ENCODE measurements around the gene RALGAPA2.

RALGAPA2 gene

GRCh38 chr20:20683481-20684321, 28.7 kb downstream of the RALGAPA2 start:
- no peak for DNase-seq (ENCODE audit: low read depth in 2 of 2)

DNA sequence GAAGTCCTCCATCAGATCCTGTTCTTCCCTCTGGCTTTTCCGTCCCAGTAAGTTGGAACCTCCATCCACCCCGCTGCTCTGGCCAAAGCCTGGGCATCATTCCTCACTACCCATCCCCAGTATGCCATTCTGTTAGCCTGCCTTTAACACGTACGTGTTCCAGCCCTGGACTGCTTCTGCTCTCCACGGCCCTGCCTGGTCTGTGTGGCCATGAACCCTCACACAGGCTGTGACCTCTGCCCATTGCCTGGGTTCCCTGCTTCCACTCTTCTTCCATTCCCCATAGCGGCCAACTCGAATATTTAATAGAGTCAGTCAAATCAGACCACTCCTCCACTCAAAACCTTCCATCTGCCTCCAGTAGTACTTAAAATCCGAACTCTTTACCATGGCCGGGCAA, 29.4 kb downstream of the RALGAPA2 start:
- no peak for DNase-seq (ENCODE audit: low read depth in 2 of 2)

GRCh38 chr20:20680991-20681508, 31.4 kb downstream of the RALGAPA2 start:
- DNase-seq (ENCODE audit: low read depth in 2 of 2) = no peak

GRCh38 chr20:20679316-20679715, 33.1 kb downstream of the RALGAPA2 start:
- no peak for DNase-seq (ENCODE audit: low read depth in 2 of 2)

DNA sequence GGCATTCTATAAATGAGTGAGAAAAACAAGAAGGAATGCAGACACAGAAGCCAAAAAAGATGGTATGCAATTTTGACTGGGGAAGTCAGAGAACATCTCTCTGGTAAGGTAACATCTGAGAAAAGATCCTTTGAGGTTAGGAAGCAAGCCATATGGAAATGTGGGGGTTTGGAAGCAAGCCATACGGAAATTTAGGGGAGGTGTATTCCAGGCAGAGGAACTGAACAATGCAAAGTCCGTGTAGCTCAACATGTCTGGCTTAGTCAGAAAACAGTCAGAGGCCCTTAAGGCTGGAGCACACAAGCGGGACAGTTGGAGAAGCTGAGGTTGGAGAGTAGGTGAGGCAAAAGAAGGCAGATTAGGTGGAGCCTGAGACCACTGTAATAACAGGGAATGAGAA, 35.3 kb downstream of the RALGAPA2 start:
- no peak for DNase-seq (ENCODE audit: low read depth in 2 of 2)

DNA sequence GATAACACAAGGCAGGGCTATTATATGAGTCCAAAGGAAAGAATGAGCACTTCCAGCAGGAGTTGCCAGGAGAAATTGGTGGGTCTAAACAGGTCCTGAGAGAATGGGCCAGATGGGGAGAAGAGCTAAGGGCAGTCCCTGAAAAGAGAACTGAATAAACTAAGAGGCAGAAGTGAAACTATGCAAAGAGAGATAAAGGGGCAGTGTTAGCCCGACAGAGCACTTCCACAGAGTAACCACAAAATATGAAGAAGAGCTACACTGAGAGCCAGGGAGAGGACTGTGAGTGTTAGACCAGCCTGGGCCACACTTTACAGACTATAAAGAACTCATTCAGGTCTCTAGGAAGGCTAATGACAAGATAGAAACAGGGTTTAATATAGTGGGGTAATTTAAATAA, 43.8 kb downstream of the RALGAPA2 start:
- DNase-seq (ENCODE audit: low read depth in 2 of 2) = no peak

- no peak for DNase-seq (ENCODE audit: low read depth in 2 of 2)
Observed at GRCh38 chr20:20666359-20666758, 46.1 kb downstream of the RALGAPA2 start.

- DNase-seq (ENCODE audit: low read depth in 2 of 2) = no peak
Observed at GRCh38 chr20:20665606-20666332, 46.7 kb downstream of the RALGAPA2 start.

DNA sequence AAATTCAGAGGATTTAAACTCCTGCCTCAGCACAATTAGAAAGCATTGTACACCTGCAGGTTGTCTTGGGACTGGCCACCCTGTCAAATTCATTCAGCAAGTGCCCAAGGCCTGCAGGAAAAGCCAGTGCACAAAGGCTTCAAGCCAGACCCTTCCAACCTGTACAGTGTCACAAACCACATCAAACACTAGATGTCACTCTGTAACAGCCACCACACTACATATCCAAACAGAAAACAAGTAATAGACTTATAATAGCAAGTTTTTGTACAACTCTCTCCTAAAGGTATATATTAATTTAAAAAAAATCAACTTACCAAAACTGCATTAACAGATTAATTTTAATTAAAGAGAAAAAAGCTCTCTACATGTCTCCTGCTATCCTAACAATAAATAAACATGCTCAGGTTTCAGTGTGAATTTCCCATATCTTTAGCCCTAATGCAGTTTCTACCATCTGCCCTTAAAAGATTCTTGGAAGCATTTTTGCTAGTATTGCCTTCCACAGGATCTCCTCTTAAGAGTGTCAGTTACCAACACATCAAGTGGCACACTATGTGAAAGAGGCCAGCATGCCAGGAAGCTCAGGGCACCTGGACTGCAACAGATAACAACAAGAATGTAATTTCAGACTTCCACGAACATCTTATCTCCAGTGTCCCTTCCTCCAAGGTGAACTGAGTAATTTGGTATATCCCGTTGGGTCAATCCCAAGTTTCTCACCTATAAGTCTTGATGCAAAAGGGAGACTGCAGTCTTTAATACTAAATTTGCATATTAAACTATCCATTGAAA, 47.5 kb downstream of the RALGAPA2 start:
- no peak for DNase-seq (ENCODE audit: low read depth in 2 of 2)

DNA sequence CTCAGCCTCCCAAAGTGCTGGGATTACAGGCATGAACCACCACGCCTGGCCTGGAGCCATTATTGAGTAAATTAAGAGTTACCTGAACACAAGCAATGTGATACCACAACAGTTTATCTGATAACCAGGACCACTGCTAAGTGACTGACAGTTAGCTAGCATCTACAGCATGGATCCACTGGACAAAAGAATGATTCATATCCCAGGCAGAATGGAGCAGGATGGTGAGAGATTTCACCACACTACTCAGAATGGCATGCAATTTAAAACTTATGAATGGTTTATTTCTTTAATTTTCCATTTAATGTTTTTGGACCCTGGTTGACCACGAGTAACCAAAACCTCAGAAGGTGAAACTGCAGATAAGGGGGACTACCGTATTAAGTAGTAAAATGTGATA, 48.6 kb downstream of the RALGAPA2 start:
- no peak for DNase-seq (ENCODE audit: low read depth in 2 of 2)

DNA sequence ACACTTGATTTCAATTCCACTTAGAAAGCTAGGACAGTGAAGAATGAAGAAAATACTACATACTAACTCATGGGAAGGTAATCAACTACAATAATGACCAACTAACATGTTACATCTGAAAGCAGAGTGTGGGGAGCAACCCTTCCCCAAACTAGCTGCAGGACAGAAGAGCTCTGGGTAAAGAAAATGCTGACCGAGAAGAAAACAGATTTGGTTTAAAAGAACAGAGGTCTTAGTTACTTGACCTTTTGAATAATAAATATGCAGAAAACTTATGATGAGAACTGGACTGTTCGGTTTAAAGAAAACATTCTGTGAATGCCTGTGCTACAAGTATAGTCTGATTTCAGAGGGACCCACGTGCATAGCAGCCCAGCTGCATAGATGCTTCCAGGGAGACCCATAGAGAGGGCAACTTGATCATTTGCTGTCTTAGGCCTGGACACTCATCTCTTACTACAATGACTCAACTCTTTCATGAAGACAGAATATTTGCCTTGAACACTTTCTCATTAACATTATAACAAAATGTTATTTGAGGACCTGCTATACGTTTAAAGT, 53.5 kb downstream of the RALGAPA2 start:
- DNase-seq (ENCODE audit: low read depth in 2 of 2) = no peak

- no peak for DNase-seq (ENCODE audit: low read depth in 2 of 2)
Observed at GRCh38 chr20:20658123-20658522, 54.3 kb downstream of the RALGAPA2 start.

- DNase-seq (ENCODE audit: low read depth in 2 of 2) = no peak
Observed at GRCh38 chr20:20657092-20657491, 55.4 kb downstream of the RALGAPA2 start.

- no peak for DNase-seq (ENCODE audit: low read depth in 2 of 2)
Observed at GRCh38 chr20:20655883-20656282, 56.6 kb downstream of the RALGAPA2 start.

GRCh38 chr20:20649945-20650344, 62.5 kb downstream of the RALGAPA2 start:
- DNase-seq (ENCODE audit: low read depth in 2 of 2) = no peak

- DNase-seq (ENCODE audit: low read depth in 2 of 2) = no peak
Observed at GRCh38 chr20:20643927-20644326, 68.5 kb downstream of the RALGAPA2 start.

DNA sequence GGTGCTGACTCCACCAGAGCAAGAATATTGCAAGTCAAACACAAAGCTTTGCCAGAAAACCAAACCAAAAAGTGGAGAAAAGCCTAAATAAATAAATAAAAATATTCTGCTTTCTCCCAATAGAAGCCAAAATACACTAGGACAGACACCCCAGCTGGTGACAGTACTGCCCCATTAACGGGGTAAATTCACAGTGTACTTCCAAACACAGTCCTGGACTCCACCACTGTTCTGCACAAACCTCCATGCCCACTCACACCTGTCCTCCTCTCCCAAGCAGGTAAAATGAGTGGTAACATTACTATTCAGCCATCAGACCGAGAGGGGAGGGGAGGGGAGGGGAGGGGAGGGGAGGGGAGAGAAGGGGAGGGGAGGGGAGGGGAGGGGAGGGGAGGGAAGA, 70.7 kb downstream of the RALGAPA2 start:
- no peak for DNase-seq (ENCODE audit: low read depth in 2 of 2)

DNA sequence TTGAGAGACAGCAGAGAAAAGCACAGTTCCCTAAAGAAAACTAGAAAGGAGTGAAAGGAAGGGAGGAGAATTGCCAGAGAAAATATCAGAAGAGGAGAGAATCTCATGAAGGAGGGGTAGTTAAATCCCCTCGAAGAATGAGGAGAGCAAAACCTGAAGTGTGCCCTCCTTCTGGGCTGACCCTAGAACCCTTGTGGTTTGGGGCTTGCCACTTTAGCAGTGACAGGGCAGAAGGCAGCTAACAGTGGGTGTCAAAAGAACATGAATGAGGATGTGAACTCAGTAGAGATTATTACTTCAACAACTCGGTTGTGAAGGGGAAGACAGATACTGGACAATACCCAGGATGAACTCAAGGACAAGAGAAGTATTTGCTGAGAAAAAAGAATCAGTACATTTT, 73.6 kb downstream of the RALGAPA2 start:
- no peak for DNase-seq (ENCODE audit: low read depth in 2 of 2)

GRCh38 chr20:20637998-20638725, 74.3 kb downstream of the RALGAPA2 start:
- no peak for DNase-seq (ENCODE audit: low read depth in 2 of 2)

- no peak for DNase-seq (ENCODE audit: low read depth in 2 of 2)
Observed at GRCh38 chr20:20635006-20635405, 77.4 kb downstream of the RALGAPA2 start.

GRCh38 chr20:20632644-20633043, 79.8 kb downstream of the RALGAPA2 start:
- DNase-seq (ENCODE audit: low read depth in 2 of 2) = no peak

All from stimulated activated CD4-positive, alpha-beta T cell treated with anti-CD3 and anti-CD28 coated beads, Interleukin-1b, Interleukin-23, amount 100 ng/mL, for 4 hours (primary cell).